RKO (cell line): ENCODE data around the gene D2HGDH.
"Not testable (repeated sequence)": the region's sequence is repeated elsewhere in the genome, so short reads cannot be mapped to it uniquely, and the experiment has no call there.

Source experiments
- DNase-seq: peaks from one replicate; pipeline ENCODE4 v3.0.0-alpha.2; 2016; ENCODE audit warnings: low spot score

The D2HGDH gene

GRCh38 chr2:241724975-241725870, 9.2 kb upstream of the D2HGDH start:
- DNase-seq: no peak

GRCh38 chr2:241726459-241726858, 8.0 kb upstream of the D2HGDH start:
- no peak for DNase-seq

- no peak for DNase-seq
Measured at GRCh38 chr2:241728000-241728399, 6.4 kb upstream of the D2HGDH start.

GRCh38 chr2:241728627-241729026, 5.8 kb upstream of the D2HGDH start:
- DNase-seq: no peak

GRCh38 chr2:241729868-241730267, 4.6 kb upstream of the D2HGDH start:
- no peak for DNase-seq

GRCh38 chr2:241730671-241731293, 3.6 kb upstream of the D2HGDH start:
- no peak for DNase-seq

GRCh38 chr2:241732513-241733186, 1.8 kb upstream of the D2HGDH start:
- peak; percentile 14 for DNase-seq

- no peak for DNase-seq
Measured at GRCh38 chr2:241733391-241734207, 831 bp upstream of the D2HGDH start.

GRCh38 chr2:241734208-241734466, 293 bp upstream of the D2HGDH start:
- no peak for DNase-seq

- DNase-seq: no peak
Measured at GRCh38 chr2:241736111-241736510, 1.7 kb downstream of the D2HGDH start.

GRCh38 chr2:241738040-241738686, 3.7 kb downstream of the D2HGDH start:
- DNase-seq: no peak

- no peak for DNase-seq
Measured at GRCh38 chr2:241739177-241739576, 4.7 kb downstream of the D2HGDH start.

GRCh38 chr2:241739651-241740050, 5.2 kb downstream of the D2HGDH start:
- peak; percentile 23 for DNase-seq

GRCh38 chr2:241741016-241741415, 6.6 kb downstream of the D2HGDH start:
- DNase-seq: no peak

GRCh38 chr2:241742320-241742939, 8.0 kb downstream of the D2HGDH start:
- DNase-seq: no peak

- DNase-seq: not testable (repeated sequence)
Measured at GRCh38 chr2:241743008-241743407, 8.6 kb downstream of the D2HGDH start.

- no peak for DNase-seq
Measured at GRCh38 chr2:241743620-241744019, 9.2 kb downstream of the D2HGDH start.

GRCh38 chr2:241744028-241744754, 9.8 kb downstream of the D2HGDH start:
- DNase-seq: no peak

GRCh38 chr2:241745276-241745675, 10.8 kb downstream of the D2HGDH start:
- no peak for DNase-seq

- no peak for DNase-seq
Measured at GRCh38 chr2:241746084-241746483, 11.7 kb downstream of the D2HGDH start.
